Endothelial cell of umbilical vein (primary cell): ENCODE data around the gene FHIT. TPM values are rescaled to one million over a fixed set of nuclear protein-coding genes. Genes with fewer than 3 reads are reported as not detected.

ENCODE experiments used
- BruUV-seq: library from RNA; stranded (reverse); fragments of 400-500 nt; replicated peaks from 2 replicates; lab custom pipeline; 2021; lab: Mats Ljungman, UMichigan
- CTCF ChIA-PET: fragments of 300-600, 350-600 bp; sonication (Branson Sonifier 250); formaldehyde crosslinking; loops from one replicate; lab custom pipeline; 2021; ENCODE audit warnings: antibody characterized with exemption, inconsistent platforms; lab: Charles Lee
- POLR2A ChIA-PET: fragments of 300-600, 350-600 bp; sonication (Branson Sonifier 250); formaldehyde crosslinking; loops from one replicate; lab custom pipeline; 2021; ENCODE audit warnings: antibody characterized with exemption, inconsistent platforms; lab: Charles Lee
- DNase-seq: peaks from one replicate; pipeline ENCODE4 v3.0.0-alpha.2; 2011; ENCODE audit warnings: low read depth, low spot score
- FAIRE-seq: peaks from 2 replicates; lab custom pipeline; 2011; peaks lifted over from hg19 to GRCh38; lab: Jason Lieb, UNC
- H2AFZ ChIP-seq: 2 replicates; pipeline ENCODE4 v1.6.0; 2012; ENCODE audit warnings: low read depth, low read length, control low read depth, inconsistent platforms
- H3K27ac ChIP-seq: 2 replicates; pipeline ENCODE4 v1.5.1; 2011; ENCODE audit warnings: low read depth, mild to moderate bottlenecking, control low read depth, low read length, moderate library complexity; ENCODE audit not compliant: insufficient read depth
- H3K27me3 ChIP-seq, 2 experiments: 2 replicates each; pipeline versions ENCODE4 v1.6.0 to v1.6.1; 2011; ENCODE audit warnings: low read length in 2 of 2, mixed read lengths in 1 of 2; ENCODE audit not compliant: control insufficient read depth in 2 of 2, insufficient read depth in 2 of 2
- H3K36me3 ChIP-seq, 2 experiments: 2 replicates in 1 of 2; 3 replicates in 1 of 2; pipeline ENCODE4 v1.5.1; 2011; ENCODE audit warnings: low read length in 2 of 2, mild to moderate bottlenecking in 1 of 2, moderate library complexity in 1 of 2; ENCODE audit not compliant: control insufficient read depth in 2 of 2, insufficient read depth in 2 of 2; ENCODE audit errors: extremely low read depth in 1 of 2
- H3K4me1 ChIP-seq: 3 replicates; pipeline ENCODE4 v1.5.1; 2011; ENCODE audit warnings: mild to moderate bottlenecking, low read length; ENCODE audit not compliant: control insufficient read depth, insufficient read depth; ENCODE audit errors: extremely low read depth
- H3K4me2 ChIP-seq: 2 replicates; pipeline ENCODE4 v1.6.1; 2011; ENCODE audit warnings: low read length, control low read depth, mixed read lengths; ENCODE audit not compliant: insufficient read depth
- H3K4me3 ChIP-seq, 3 experiments: fragments of 200-600 bp in 1 of 3; sonication (generic), shearing (Covaris generic) in 1 of 3; replicated peaks in 1 of 3; 2 replicates each; pipeline ENCODE4 v1.5.1; 2011 to 2016; ENCODE audit warnings: control low read depth in 3 of 3, low read length in 3 of 3, mild to moderate bottlenecking in 2 of 3, inconsistent platforms in 1 of 3, low read depth in 1 of 3, moderate library complexity in 1 of 3; ENCODE audit not compliant: insufficient read depth in 1 of 3
- H3K79me2 ChIP-seq: 2 replicates; pipeline ENCODE4 v1.6.0; 2012; ENCODE audit warnings: low read length, inconsistent platforms; ENCODE audit not compliant: control insufficient read depth, insufficient read depth
- H3K9ac ChIP-seq: replicated peaks from 2 replicates; pipeline ENCODE3; 2011; ENCODE audit warnings: low read length, control low read depth; ENCODE audit not compliant: insufficient read depth; ENCODE audit errors: extremely low read depth
- H3K9me1 ChIP-seq: replicated peaks from 3 replicates; pipeline ENCODE4 v1.6.0; 2011; ENCODE audit warnings: mild to moderate bottlenecking, low read length; ENCODE audit not compliant: control insufficient read depth, insufficient read depth; ENCODE audit errors: extremely low read depth
- H3K9me3 ChIP-seq: replicated peaks from 2 replicates; pipeline ENCODE4 v1.5.1; 2012; ENCODE audit warnings: low read length, inconsistent platforms; ENCODE audit not compliant: control insufficient read depth, insufficient read depth
- H4K20me1 ChIP-seq: replicated peaks from 2 replicates; pipeline ENCODE3; 2011; ENCODE audit warnings: mild to moderate bottlenecking, low read length; ENCODE audit not compliant: control insufficient read depth, insufficient read depth; ENCODE audit errors: extremely low read depth
- CTCF ChIP-seq, 2 donors: IDR thresholded peaks; 1 replicate in 1 of 2; 2 replicates in 1 of 2; pipeline ENCODE4 v1.5.1; 2011; ENCODE audit warnings: low read length in 2 of 2, mild to moderate bottlenecking in 2 of 2, moderate library complexity in 2 of 2, control low read depth in 1 of 2, inconsistent platforms in 1 of 2, low read depth in 1 of 2; ENCODE audit not compliant: insufficient read depth in 1 of 2; ENCODE audit errors: extremely low read depth in 1 of 2
- EZH2 ChIP-seq: IDR thresholded peaks from 2 replicates; pipeline ENCODE4 v1.6.1; 2012; ENCODE audit warnings: borderline replicate concordance, low read depth, mild to moderate bottlenecking, moderate library complexity, low read length, inconsistent platforms; ENCODE audit not compliant: severe bottlenecking
- FOS ChIP-seq: IDR thresholded peaks from 2 replicates; pipeline ENCODE4 v1.6.1; 2011; ENCODE audit warnings: mild to moderate bottlenecking, low read length, moderate library complexity, borderline replicate concordance; ENCODE audit not compliant: insufficient read depth
- GATA2 ChIP-seq: IDR thresholded peaks from 2 replicates; pipeline ENCODE4 v1.7.0; 2011; ENCODE audit warnings: low read depth, mild to moderate bottlenecking, moderate library complexity, mixed read lengths, low read length; ENCODE audit not compliant: insufficient read length, insufficient read depth
- JUN ChIP-seq: IDR thresholded peaks from 2 replicates; pipeline ENCODE4 v1.6.1; 2011; ENCODE audit warnings: borderline replicate concordance, low read depth; ENCODE audit not compliant: insufficient read length, insufficient read depth
- MYC ChIP-seq: IDR thresholded peaks from one replicate; pipeline ENCODE4 v1.6.1; 2011; ENCODE audit warnings: mild to moderate bottlenecking, low read depth, low read length
- POLR2A ChIP-seq: IDR thresholded peaks from 2 replicates; pipeline ENCODE4 v1.6.1; 2012; ENCODE audit warnings: low read depth, mild to moderate bottlenecking, control low read depth, low read length
- POLR2AphosphoS5 ChIP-seq: IDR thresholded peaks from 2 replicates; pipeline ENCODE4 v1.6.1; 2012; ENCODE audit warnings: low read depth, mild to moderate bottlenecking, control low read depth, low read length, moderate library complexity; ENCODE audit not compliant: insufficient read depth
- dilution Hi-C: fragments of 300-500 bp; cut with MboI; formaldehyde crosslinking; loops from one replicate; pipeline ENCODE4 v1.15.0; 2019; ENCODE audit warnings: low sequenced_read_pairs; ENCODE audit not compliant: extremely low pct_ligation_motif_present
- intact Hi-C: fragments of 100-400 bp; cut with micrococcal nuclease; formaldehyde crosslinking; loops from one replicate; pipeline ENCODE4 v1.10.0; 2022
- polyA plus RNA-seq, 4 experiments: library from polyadenylated mRNA; depleted of rRNA in 3 of 4; stranded (reverse) in 3 of 4; unstranded in 1 of 4; fragments of >200 nt; gene quantifications; 2 replicates each; pipeline versions ENCODE4 v1.2.1 to v1.2.3, GENCODE V29; 2011 to 2012; ENCODE audit warnings: missing spikeins in 1 of 4
- total RNA-seq: library from RNA; stranded (reverse); gene quantifications from 2 replicates; pipeline ENCODE4 v1.2.3, GENCODE V29; 2021
- TF ChIP-seq, protein P1 (sequence below): IDR thresholded peaks from 2 replicates; pipeline ENCODE4 v1.6.1; 2011; ENCODE audit not compliant: insufficient read depth, insufficient read length

The FHIT gene
- total and polyA plus RNA-seq, 2 donors (not counting 3 experiments of a cell fraction or from before 2014, with no cell fraction given): 0.47 to 2.2 TPM

DNA sequence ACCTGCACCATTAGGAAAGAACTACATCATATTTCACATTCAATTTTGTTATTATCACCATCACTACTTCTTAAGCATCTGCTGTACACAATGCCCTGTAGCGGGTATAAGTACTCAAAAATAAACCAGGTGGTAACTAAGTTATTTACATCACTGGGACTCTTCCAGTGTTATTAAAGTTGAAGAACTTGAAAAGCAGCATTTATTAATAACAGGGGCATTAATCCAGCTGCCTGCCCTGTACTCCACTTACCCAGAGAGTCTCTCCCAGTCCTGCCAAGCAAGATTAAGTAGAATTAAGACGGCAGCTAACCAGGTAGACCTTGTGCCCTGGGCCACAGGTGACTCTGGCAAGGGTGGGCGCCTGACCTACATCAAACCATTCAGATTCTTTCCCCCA, 65.2 kb downstream of the FHIT start:
- Histone ChIP-seq H3K9me3 (no peaks in the 10 kb centered on the region), H3K79me2 (no peaks in the 10 kb centered on the region), H4K20me1 (no peaks in the 10 kb centered on the region), H3K4me3 (no peak overlapping the region), H3K9ac (no peak overlapping the region), H2AFZ (no peak overlapping the region), H3K36me3 (no peaks in the 10 kb centered on the region), H3K27me3 (no peaks in the 10 kb centered on the region), H3K27ac (no peak overlapping the region), H3K9me1 (no peaks in the 10 kb centered on the region), H3K4me2 (no peak overlapping the region), H3K4me1 (no peaks in the 10 kb centered on the region)
- TF ChIP-seq POLR2A (no peak), MYC (no peak), CTCF (IDR thresholded peaks at IDR 0.05; ENCODE audit: extremely low read depth in 1 of 2, insufficient read depth in 1 of 2, low read depth in 1 of 2, low read length in 2 of 2) (no peak), EZH2 (no peak), JUN (no peak), FOS (no peak), GATA2 (no peak), POLR2AphosphoS5 (no peak)
- TF ChIP-seq, protein P1, sequence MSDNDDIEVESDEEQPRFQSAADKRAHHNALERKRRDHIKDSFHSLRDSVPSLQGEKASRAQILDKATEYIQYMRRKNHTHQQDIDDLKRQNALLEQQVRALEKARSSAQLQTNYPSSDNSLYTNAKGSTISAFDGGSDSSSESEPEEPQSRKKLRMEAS: no peak
- no TSS peak for BruUV-seq
- ChIA-PET CTCF (no interaction called here), POLR2A (no interaction called here)
- dilution Hi-C loops: no loop called here
- intact Hi-C loops: no loop called here
- DNase-seq (no peak), FAIRE-seq (no peak)
